ENCODE measurements around the gene RTP3.

- TF ChIP-seq, protein P1, sequence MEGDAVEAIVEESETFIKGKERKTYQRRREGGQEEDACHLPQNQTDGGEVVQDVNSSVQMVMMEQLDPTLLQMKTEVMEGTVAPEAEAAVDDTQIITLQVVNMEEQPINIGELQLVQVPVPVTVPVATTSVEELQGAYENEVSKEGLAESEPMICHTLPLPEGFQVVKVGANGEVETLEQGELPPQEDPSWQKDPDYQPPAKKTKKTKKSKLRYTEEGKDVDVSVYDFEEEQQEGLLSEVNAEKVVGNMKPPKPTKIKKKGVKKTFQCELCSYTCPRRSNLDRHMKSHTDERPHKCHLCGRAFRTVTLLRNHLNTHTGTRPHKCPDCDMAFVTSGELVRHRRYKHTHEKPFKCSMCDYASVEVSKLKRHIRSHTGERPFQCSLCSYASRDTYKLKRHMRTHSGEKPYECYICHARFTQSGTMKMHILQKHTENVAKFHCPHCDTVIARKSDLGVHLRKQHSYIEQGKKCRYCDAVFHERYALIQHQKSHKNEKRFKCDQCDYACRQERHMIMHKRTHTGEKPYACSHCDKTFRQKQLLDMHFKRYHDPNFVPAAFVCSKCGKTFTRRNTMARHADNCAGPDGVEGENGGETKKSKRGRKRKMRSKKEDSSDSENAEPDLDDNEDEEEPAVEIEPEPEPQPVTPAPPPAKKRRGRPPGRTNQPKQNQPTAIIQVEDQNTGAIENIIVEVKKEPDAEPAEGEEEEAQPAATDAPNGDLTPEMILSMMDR (conservative IDR thresholded peaks at IDR 0.05; ENCODE audit: low read depth in 2 of 2), result no peak
- TF ChIP-seq POLR2AphosphoS5 (IDR thresholded peaks at IDR 0.05; ENCODE audit: low read depth) (no peak), EZH2 (IDR thresholded peaks at IDR 0.05; ENCODE audit: low read depth, unreplicated experiment) (no peak), REST (IDR thresholded peaks at IDR 0.05; ENCODE audit: unreplicated experiment) (no peak), JUNB (IDR thresholded peaks at IDR 0.05; ENCODE audit: unreplicated experiment) (no peak), ZNF114 (CRISPR knock-in tag; IDR thresholded peaks at IDR 0.05) (no peak), NANOG (IDR thresholded peaks at IDR 0.05; ENCODE audit: borderline replicate concordance) (no peak)
These were observed 1.8 kb upstream of the RTP3 start for GRCh38 chr3:46495901-46496456.

Measured in GM23338 (cell line).